Osteoblast (primary cell): ENCODE data around the gene HP1BP3. TPM values are rescaled to one million over a fixed set of nuclear protein-coding genes. Genes with fewer than 3 reads are reported as not detected.
A peak's percentile ranks its signal among the peaks of the same experiment; 100 is the strongest.

ENCODE experiments used
- DNase-seq: peaks from one replicate; pipeline ENCODE4 v3.0.0; 2011; ENCODE audit warnings: low spot score, mixed read lengths; ENCODE audit not compliant: insufficient read length; ENCODE audit errors: missing footprints
- H2AFZ ChIP-seq: 2 replicates; pipeline ENCODE4 v1.6.0; 2011; ENCODE audit warnings: mild to moderate bottlenecking, low read length
- H3K27ac ChIP-seq: 2 replicates; pipeline ENCODE4 v1.5.1; 2011; ENCODE audit warnings: mild to moderate bottlenecking, low read depth, low read length, moderate library complexity
- H3K27me3 ChIP-seq: 2 replicates; pipeline ENCODE4 v1.6.0; 2012; ENCODE audit warnings: mild to moderate bottlenecking, control low read depth, inconsistent platforms, low read length, moderate library complexity; ENCODE audit not compliant: insufficient read depth
- H3K36me3 ChIP-seq: 2 replicates; pipeline ENCODE4 v1.5.1; 2011; ENCODE audit warnings: mild to moderate bottlenecking, low read length, control low read depth, moderate library complexity; ENCODE audit not compliant: insufficient read depth
- H3K4me1 ChIP-seq: 2 replicates; pipeline ENCODE4 v1.5.1; 2011; ENCODE audit warnings: mild to moderate bottlenecking, low read length, control low read depth, moderate library complexity; ENCODE audit not compliant: insufficient read depth
- H3K4me2 ChIP-seq: 2 replicates; pipeline ENCODE4 v1.6.0; 2011; ENCODE audit warnings: mild to moderate bottlenecking, low read length; ENCODE audit not compliant: insufficient read depth
- H3K4me3 ChIP-seq: fragments of 200-600 bp; sonication (generic); 3 replicates; pipeline ENCODE4 v1.5.1; 2012; ENCODE audit warnings: mild to moderate bottlenecking, low read length, inconsistent platforms; ENCODE audit not compliant: insufficient read depth
- H3K79me2 ChIP-seq: 2 replicates; pipeline ENCODE4 v1.6.0; 2012; ENCODE audit warnings: mild to moderate bottlenecking, low read length, control low read depth, inconsistent platforms; ENCODE audit not compliant: insufficient read depth
- H3K9me3 ChIP-seq: 2 replicates; pipeline ENCODE4 v1.5.1; 2011; ENCODE audit warnings: low read depth, low read length, control low read depth
- H4K20me1 ChIP-seq: 2 replicates; pipeline ENCODE4 v1.6.0; 2012; ENCODE audit warnings: mild to moderate bottlenecking, low read length, control low read depth; ENCODE audit not compliant: insufficient read depth
- CTCF ChIP-seq: IDR thresholded peaks from 2 replicates; pipeline ENCODE4 v1.5.1; 2011; ENCODE audit warnings: mild to moderate bottlenecking, low read depth, low read length, moderate library complexity; ENCODE audit errors: extremely low read depth
- total RNA-seq: library from RNA; depleted of rRNA; stranded (reverse); fragments of >200 nt; gene quantifications from 2 replicates; pipeline ENCODE4 v1.2.3, GENCODE V29; 2012

Gene HP1BP3, protein sequence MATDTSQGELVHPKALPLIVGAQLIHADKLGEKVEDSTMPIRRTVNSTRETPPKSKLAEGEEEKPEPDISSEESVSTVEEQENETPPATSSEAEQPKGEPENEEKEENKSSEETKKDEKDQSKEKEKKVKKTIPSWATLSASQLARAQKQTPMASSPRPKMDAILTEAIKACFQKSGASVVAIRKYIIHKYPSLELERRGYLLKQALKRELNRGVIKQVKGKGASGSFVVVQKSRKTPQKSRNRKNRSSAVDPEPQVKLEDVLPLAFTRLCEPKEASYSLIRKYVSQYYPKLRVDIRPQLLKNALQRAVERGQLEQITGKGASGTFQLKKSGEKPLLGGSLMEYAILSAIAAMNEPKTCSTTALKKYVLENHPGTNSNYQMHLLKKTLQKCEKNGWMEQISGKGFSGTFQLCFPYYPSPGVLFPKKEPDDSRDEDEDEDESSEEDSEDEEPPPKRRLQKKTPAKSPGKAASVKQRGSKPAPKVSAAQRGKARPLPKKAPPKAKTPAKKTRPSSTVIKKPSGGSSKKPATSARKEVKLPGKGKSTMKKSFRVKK
- 249 and 267 TPM in 2 replicates for total RNA-seq

DNA sequence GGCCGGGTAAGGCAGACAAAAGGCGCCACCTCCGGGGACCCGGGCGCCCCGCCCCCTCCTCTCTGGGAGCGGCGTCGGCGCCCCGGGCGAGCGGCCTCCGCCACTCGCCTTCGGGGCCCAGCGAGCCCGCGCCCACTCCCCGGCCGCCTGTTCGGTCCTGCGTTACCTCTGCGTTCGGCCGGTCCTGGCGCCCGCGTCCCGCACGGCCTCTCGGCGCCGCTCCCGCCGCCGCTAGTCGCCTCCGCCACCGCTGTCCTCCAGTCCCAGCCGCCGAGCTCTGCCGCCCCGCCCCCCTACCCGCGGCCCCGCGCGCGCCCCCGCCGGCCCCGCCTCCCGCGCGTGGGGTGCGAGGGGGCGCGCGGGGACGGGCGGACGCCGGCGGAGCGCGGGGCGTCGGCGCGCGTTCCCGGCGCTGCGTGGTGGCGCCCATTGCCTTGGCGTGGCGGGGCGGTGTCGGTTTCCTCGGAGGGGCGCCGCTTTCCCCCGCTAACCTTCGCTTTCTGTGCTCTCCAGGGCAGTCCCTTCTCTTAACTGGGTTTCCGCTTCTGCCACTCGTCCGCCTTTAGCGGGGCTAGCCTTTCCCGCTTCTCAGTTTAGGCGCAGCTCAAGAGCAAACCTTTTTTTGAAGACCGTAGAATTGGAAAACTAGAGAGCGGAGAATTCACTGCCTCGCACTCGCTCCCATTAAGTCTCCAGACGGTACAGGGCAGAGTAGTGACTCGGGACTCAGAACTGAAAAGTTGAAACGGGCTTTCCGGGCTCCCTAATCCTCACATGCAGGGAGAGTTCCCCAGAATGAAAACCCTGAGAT lies at the start of gene HP1BP3:
Gene HP1BP3, minus strand, starts transcription at position 279 of the 811 bp plus-strand sequence. CDS start 6,867 bp downstream, outside the sequence.
- peak within 1 kb of the TSS; percentile 85 for H2AFZ ChIP-seq
- H3K4me2 ChIP-seq, result peak within 1 kb of the TSS; percentile 89
- no peaks in the 10 kb centered on the region for H3K36me3 ChIP-seq
- peaks cover 42% of the 10 kb centered on the region for H3K79me2 ChIP-seq
- no peaks in the 10 kb centered on the region for H3K9me3 ChIP-seq
- DNase-seq, result peak; percentile 94
- no peaks in the 10 kb centered on the region for H3K27me3 ChIP-seq
- peaks cover 28% of the 10 kb centered on the region for H3K4me1 ChIP-seq
- H4K20me1 ChIP-seq, result peaks cover 30% of the 10 kb centered on the region
- H3K4me3 ChIP-seq, result peak within 1 kb of the TSS; percentile 97
- peak within 1 kb of the TSS; percentile 90 for H3K27ac ChIP-seq
- no peak for TF ChIP-seq CTCF

- Histone ChIP-seq H3K9me3 (no peaks in the 10 kb centered on the region), H3K27ac (no peak overlapping the region), H3K36me3 (peaks cover 19% of the 10 kb centered on the region), H3K27me3 (no peaks in the 10 kb centered on the region), H3K4me1 (no peaks in the 10 kb centered on the region), H3K4me3 (no peak overlapping the region), H3K79me2 (no peaks in the 10 kb centered on the region), H2AFZ (no peak overlapping the region), H4K20me1 (peaks cover 2% of the 10 kb centered on the region), H3K4me2 (no peak overlapping the region)
- DNase-seq, result no peak
- TF ChIP-seq CTCF, result no peak
Measured at GRCh38 chr1:20836230-20836629, 49.1 kb upstream of the HP1BP3 start.

- H4K20me1 ChIP-seq, result peaks cover 2% of the 10 kb centered on the region
- no peaks in the 10 kb centered on the region for H3K9me3 ChIP-seq
- no peak overlapping the region for H3K4me2 ChIP-seq
- H3K27me3 ChIP-seq, result no peaks in the 10 kb centered on the region
- peaks cover 12% of the 10 kb centered on the region for H3K4me1 ChIP-seq
- H3K79me2 ChIP-seq, result no peaks in the 10 kb centered on the region
- peaks cover 8% of the 10 kb centered on the region for H3K36me3 ChIP-seq
- H2AFZ ChIP-seq, result no peak overlapping the region
- no peak overlapping the region for H3K4me3 ChIP-seq
- no peak for TF ChIP-seq CTCF
- H3K27ac ChIP-seq, result no peak overlapping the region
- no peak for DNase-seq
Measured at GRCh38 chr1:20834780-20835179, 47.7 kb upstream of the HP1BP3 start.
